K562 (cell line): ENCODE results near the gene NUDT21. TPM values are rescaled to one million over a fixed set of nuclear protein-coding genes. Genes with fewer than 3 reads are reported as not detected.
A peak's percentile ranks its signal among the peaks of the same experiment; 100 is the strongest.

ENCODE experiments used
- BCLAF1 ChIP-seq, 2 experiments: fragments of 450-650 bp in 1 of 2; IDR thresholded peaks; 2 replicates each; pipeline ENCODE4 v1.6.1; 2011 to 2017; ENCODE audit warnings: low read depth in 2 of 2, antibody characterized with exemption in 1 of 2, borderline replicate concordance in 1 of 2, low read length in 1 of 2, mild to moderate bottlenecking in 1 of 2, mixed read lengths in 1 of 2; ENCODE audit not compliant: control insufficient read depth in 1 of 2
- CREB5 ChIP-seq: fragments of 250-450 bp; sonication (Bioruptor Pico); IDR thresholded peaks from 2 replicates; pipeline ENCODE4 v1.5.0; 2020; ENCODE audit warnings: mild to moderate bottlenecking
- FIP1L1 ChIP-seq: fragments of 200-400 bp; formaldehyde crosslinking; IDR thresholded peaks from 2 replicates; pipeline ENCODE4 v1.6.1; 2018; ENCODE audit warnings: mild to moderate bottlenecking, low read depth, low read length; ENCODE audit not compliant: poor library complexity, severe bottlenecking
- FOXA3 ChIP-seq, 2 experiments: fragments of 450-650 bp in 1 of 2; sonication (generic) in 1 of 2; formaldehyde crosslinking; IDR thresholded peaks in 1 of 2; conservative IDR thresholded peaks in 1 of 2; 2 replicates each; pipeline versions ENCODE4 v1.4.0 to v1.8.0; 2020 to 2022; ENCODE audit warnings: mild to moderate bottlenecking in 2 of 2, missing genetic modification reagents in 1 of 2
- GTF2E2 ChIP-seq: fragments of 200-800 bp; sonication (Bioruptor generic); IDR thresholded peaks from 2 replicates; pipeline ENCODE4 v1.6.1; 2016; ENCODE audit warnings: missing genetic modification characterization, missing compliant biosample characterization
- MYC ChIP-seq, 2 experiments: fragments of 250-450 bp in 1 of 2; sonication (Bioruptor Pico) in 1 of 2; IDR thresholded peaks; 2 replicates each; pipeline versions ENCODE4 v1.5.1 to v1.6.1; 2012 to 2021; ENCODE audit warnings: low read depth in 2 of 2, borderline replicate concordance in 1 of 2, improper control_type of control experiment in 1 of 2, low read length in 1 of 2, mild to moderate bottlenecking in 1 of 2, moderate library complexity in 1 of 2
- NRF1 ChIP-seq, 2 experiments: fragments of 450-650 bp; IDR thresholded peaks in 1 of 2; conservative IDR thresholded peaks in 1 of 2; 2 replicates each; pipeline ENCODE4 v1.6.1; 2014; ENCODE audit warnings: mild to moderate bottlenecking in 2 of 2
- SNIP1 ChIP-seq: fragments of 450-650 bp; IDR thresholded peaks from 2 replicates; pipeline ENCODE4 v1.7.1; 2017; ENCODE audit warnings: low read depth, mild to moderate bottlenecking
- TBL1XR1 ChIP-seq, 2 experiments: IDR thresholded peaks; 2 replicates each; pipeline ENCODE4 v1.6.1; 2012; ENCODE audit warnings: improper control_type of control experiment in 2 of 2, low read length in 2 of 2, mild to moderate bottlenecking in 1 of 2
- TEAD4 ChIP-seq, 2 experiments: sonication (generic) in 1 of 2; formaldehyde crosslinking in 1 of 2; IDR thresholded peaks; 2 replicates each; pipeline versions ENCODE4 v1.6.1 to v1.8.0; 2012 to 2022; ENCODE audit warnings: borderline replicate concordance in 1 of 2, inconsistent platforms in 1 of 2, low read length in 1 of 2, mild to moderate bottlenecking in 1 of 2, missing genetic modification reagents in 1 of 2
- ZKSCAN1 ChIP-seq: fragments of 150-350 bp; IDR thresholded peaks from 2 replicates; pipeline ENCODE4 v1.6.1; 2016; ENCODE audit warnings: low read depth, low read length
- ZNF12 ChIP-seq: sonication (generic); formaldehyde crosslinking; IDR thresholded peaks from 2 replicates; pipeline ENCODE4 v1.4.0; 2020; ENCODE audit warnings: mild to moderate bottlenecking, missing genetic modification reagents
- ZNF146 ChIP-seq: IDR thresholded peaks from one replicate; pipeline ENCODE4 v1.6.1; 2018; ENCODE audit warnings: missing compliant biosample characterization; ENCODE audit not compliant: unreplicated experiment
- ZNF239 ChIP-seq: fragments of 250-450 bp; sonication (Bioruptor Pico); IDR thresholded peaks from 2 replicates; pipeline ENCODE4 v1.4.0; 2020; ENCODE audit warnings: mild to moderate bottlenecking
- polyA plus RNA-seq, 8 experiments: library from polyadenylated mRNA; depleted of rRNA in 4 of 8; stranded (reverse) in 5 of 8; unstranded in 3 of 8; fragments of >200 nt; fragmentation: Nextera tagmentation in 2 of 8; fragmentation: Illumina TruSeq in 1 of 8; extraction: Ambion mirVana in 2 of 8; extraction: Trizol in 1 of 8; gene quantifications; 2 replicates each; pipeline versions ENCODE4 v1.2.1 to v1.2.3, GENCODE V29; 2011 to 2014; ENCODE audit warnings: inconsistent platforms in 1 of 8, missing spikeins in 1 of 8
- total RNA-seq, 7 experiments: library from RNA; depleted of rRNA in 6 of 7; stranded (reverse); fragments of >200 nt in 6 of 7; fragmentation: Illumina TruSeq in 2 of 7; extraction: Trizol in 2 of 7; gene quantifications; 2 replicates each; pipeline versions ENCODE4 v1.2.1 to v1.2.3, GENCODE V29; 2011 to 2021; ENCODE audit warnings: low replicate concordance in 1 of 7
- TF ChIP-seq, protein P1 (sequence below): fragments of 250-450 bp; sonication (Bioruptor Pico); IDR thresholded peaks from 2 replicates; pipeline ENCODE4 v1.4.0; 2020

NUDT21 gene
- total and polyA plus RNA-seq, 9 of the 15 experiments (the other 6 are each of a cell fraction or from before 2014, with no cell fraction given): 62.4 to 218 (median 121) TPM

- TF ChIP-seq, protein P1, sequence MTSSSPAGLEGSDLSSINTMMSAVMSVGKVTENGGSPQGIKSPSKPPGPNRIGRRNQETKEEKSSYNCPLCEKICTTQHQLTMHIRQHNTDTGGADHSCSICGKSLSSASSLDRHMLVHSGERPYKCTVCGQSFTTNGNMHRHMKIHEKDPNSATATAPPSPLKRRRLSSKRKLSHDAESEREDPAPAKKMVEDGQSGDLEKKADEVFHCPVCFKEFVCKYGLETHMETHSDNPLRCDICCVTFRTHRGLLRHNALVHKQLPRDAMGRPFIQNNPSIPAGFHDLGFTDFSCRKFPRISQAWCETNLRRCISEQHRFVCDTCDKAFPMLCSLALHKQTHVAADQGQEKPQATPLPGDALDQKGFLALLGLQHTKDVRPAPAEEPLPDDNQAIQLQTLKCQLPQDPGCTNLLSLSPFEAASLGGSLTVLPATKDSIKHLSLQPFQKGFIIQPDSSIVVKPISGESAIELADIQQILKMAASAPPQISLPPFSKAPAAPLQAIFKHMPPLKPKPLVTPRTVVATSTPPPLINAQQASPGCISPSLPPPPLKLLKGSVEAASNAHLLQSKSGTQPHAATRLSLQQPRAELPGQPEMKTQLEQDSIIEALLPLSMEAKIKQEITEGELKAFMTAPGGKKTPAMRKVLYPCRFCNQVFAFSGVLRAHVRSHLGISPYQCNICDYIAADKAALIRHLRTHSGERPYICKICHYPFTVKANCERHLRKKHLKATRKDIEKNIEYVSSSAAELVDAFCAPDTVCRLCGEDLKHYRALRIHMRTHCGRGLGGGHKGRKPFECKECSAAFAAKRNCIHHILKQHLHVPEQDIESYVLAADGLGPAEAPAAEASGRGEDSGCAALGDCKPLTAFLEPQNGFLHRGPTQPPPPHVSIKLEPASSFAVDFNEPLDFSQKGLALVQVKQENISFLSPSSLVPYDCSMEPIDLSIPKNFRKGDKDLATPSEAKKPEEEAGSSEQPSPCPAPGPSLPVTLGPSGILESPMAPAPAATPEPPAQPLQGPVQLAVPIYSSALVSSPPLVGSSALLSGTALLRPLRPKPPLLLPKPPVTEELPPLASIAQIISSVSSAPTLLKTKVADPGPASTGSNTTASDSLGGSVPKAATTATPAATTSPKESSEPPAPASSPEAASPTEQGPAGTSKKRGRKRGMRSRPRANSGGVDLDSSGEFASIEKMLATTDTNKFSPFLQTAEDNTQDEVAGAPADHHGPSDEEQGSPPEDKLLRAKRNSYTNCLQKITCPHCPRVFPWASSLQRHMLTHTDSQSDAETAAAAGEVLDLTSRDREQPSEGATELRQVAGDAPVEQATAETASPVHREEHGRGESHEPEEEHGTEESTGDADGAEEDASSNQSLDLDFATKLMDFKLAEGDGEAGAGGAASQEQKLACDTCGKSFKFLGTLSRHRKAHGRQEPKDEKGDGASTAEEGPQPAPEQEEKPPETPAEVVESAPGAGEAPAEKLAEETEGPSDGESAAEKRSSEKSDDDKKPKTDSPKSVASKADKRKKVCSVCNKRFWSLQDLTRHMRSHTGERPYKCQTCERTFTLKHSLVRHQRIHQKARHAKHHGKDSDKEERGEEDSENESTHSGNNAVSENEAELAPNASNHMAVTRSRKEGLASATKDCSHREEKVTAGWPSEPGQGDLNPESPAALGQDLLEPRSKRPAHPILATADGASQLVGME: peak; percentile 13; the same call in 1 of the 2 replicates
- TF ChIP-seq FIP1L1 (no peak), ZNF12 (CRISPR knock-in tag) (no peak), ZNF239 (CRISPR knock-in tag) (no peak), SNIP1 (no peak), BCLAF1 (IDR thresholded peaks at IDR 0.05; ENCODE audit: borderline replicate concordance in 1 of 2, control insufficient read depth in 1 of 2, low read depth in 2 of 2, low read length in 1 of 2) (no peak), NRF1 (conservative IDR thresholded peaks at IDR 0.05 in 1 of 2, IDR thresholded peaks at IDR 0.05 in 1 of 2) (peak; percentile 67 to 75), TEAD4 (IDR thresholded peaks at IDR 0.05; ENCODE audit: low read length) (no peak), TEAD4 (CRISPR knock-in tag; IDR thresholded peaks at IDR 0.05; ENCODE audit: borderline replicate concordance) (no peak), TBL1XR1 (IDR thresholded peaks at IDR 0.05; ENCODE audit: low read length in 2 of 2) (0 out of 4 replicates have a peak, but pooled peaks of 1 of the 2 experiments have one; percentile 14), GTF2E2 (tag) (peak; percentile 68; the same call in 1 of the 2 replicates), CREB5 (no peak), ZNF146 (CRISPR knock-in tag) (no peak), MYC (IDR thresholded peaks at IDR 0.05; ENCODE audit: low read depth, low read length) (peak; percentile 84), MYC (CRISPR knock-in tag; IDR thresholded peaks at IDR 0.05; ENCODE audit: borderline replicate concordance, low read depth) (no peak), ZKSCAN1 (no peak), FOXA3 (CRISPR knock-in tag; conservative IDR thresholded peaks at IDR 0.05 in 1 of 2, IDR thresholded peaks at IDR 0.05 in 1 of 2) (no peak)
Observed at GRCh38 chr16:56450986-56451752, at the start of gene NUDT21, which contains the start of gene OGFOD1 (continued).
